GM12878 (cell line): ENCODE data around the gene GKN1. TPM values are rescaled to one million over a fixed set of nuclear protein-coding genes. Genes with fewer than 3 reads are reported as not detected.

Experiments used
- ATAC-seq: fragments of 200-7000 bp; cut with Tn5 transposase; 3 replicates; pipeline ENCODE4 v1.9.1; 2020; ENCODE audit warnings: mild to moderate bottlenecking, moderate library complexity
- BruUV-seq: library from RNA; stranded (reverse); fragments of 400-500 nt; replicated peaks from 2 replicates; lab custom pipeline; 2021; lab: Mats Ljungman, UMichigan
- CTCF ChIA-PET: fragments of 300-600 bp; sonication (Branson Sonifier 250); formaldehyde crosslinking; extraction: SDS; loops from one replicate; lab custom pipeline; 2021; ENCODE audit warnings: inconsistent platforms; lab: Yijun Ruan, JAX
- POLR2A ChIA-PET: fragments of 350-600 bp; formaldehyde crosslinking; extraction: SDS; loops from one replicate; lab custom pipeline; 2021; ENCODE audit warnings: inconsistent platforms; lab: Charles Lee
- RAD21 ChIA-PET: fragments of 300-600 bp; sonication (Branson Sonifier 250); formaldehyde crosslinking; loops from one replicate; lab custom pipeline; 2023; ENCODE audit warnings: antibody characterized with exemption; ENCODE audit not compliant: unreplicated experiment; lab: Charles Lee
- SMC1A ChIA-PET: fragments of 300-600 bp; sonication (Branson Sonifier 250); formaldehyde crosslinking; loops from one replicate; lab custom pipeline; 2023; ENCODE audit not compliant: unreplicated experiment, uncharacterized antibody; lab: Charles Lee
- DNase-seq: peaks from one replicate; pipeline ENCODE4 v3.0.0-alpha.2; 2011; ENCODE audit warnings: low read depth, low spot score
- FAIRE-seq: peaks from 3 replicates; lab custom pipeline; 2011; peaks lifted over from hg19 to GRCh38; lab: Jason Lieb, UNC
- H2AFZ ChIP-seq: 2 replicates; pipeline ENCODE4 v1.6.0; 2011; ENCODE audit warnings: low read depth, low read length, control low read depth; ENCODE audit not compliant: control insufficient read depth
- H3K27ac ChIP-seq: 2 replicates; pipeline ENCODE4 v1.5.1; 2011; ENCODE audit warnings: control low read depth; ENCODE audit not compliant: control insufficient read depth, insufficient read depth
- H3K27me3 ChIP-seq, 2 experiments: replicated peaks in 1 of 2; 2 replicates each; pipeline versions ENCODE4 v1.6.0 to v1.6.1; 2011; ENCODE audit warnings: low read length in 1 of 2; ENCODE audit not compliant: control insufficient read depth in 2 of 2, insufficient read depth in 2 of 2
- H3K36me3 ChIP-seq, 2 experiments: 2 replicates each; pipeline ENCODE4 v1.5.1; 2011; ENCODE audit warnings: low read length in 1 of 2; ENCODE audit not compliant: control insufficient read depth in 2 of 2, insufficient read depth in 2 of 2
- H3K4me1 ChIP-seq: 2 replicates; pipeline ENCODE4 v1.6.1; 2011; ENCODE audit warnings: mild to moderate bottlenecking, low read length, moderate library complexity, mixed read lengths; ENCODE audit not compliant: control insufficient read depth, insufficient read depth
- H3K4me2 ChIP-seq: 2 replicates; pipeline ENCODE4 v1.6.0; 2011; ENCODE audit warnings: control low read depth; ENCODE audit not compliant: control insufficient read depth, insufficient read depth
- H3K4me3 ChIP-seq: fragments of 200-600 bp; sonication (generic); 2 replicates; pipeline ENCODE4 v1.5.1; 2016
- H3K79me2 ChIP-seq: 2 replicates; pipeline ENCODE4 v1.6.0; 2011; ENCODE audit warnings: low read length; ENCODE audit not compliant: control insufficient read depth, insufficient read depth
- H3K9ac ChIP-seq: 2 replicates; pipeline ENCODE4 v1.8.0; 2011; ENCODE audit warnings: low read length, control low read depth, mixed read lengths; ENCODE audit not compliant: control insufficient read depth, insufficient read depth
- H3K9me3 ChIP-seq: replicated peaks from 3 replicates; pipeline ENCODE4 v1.5.1; 2011; ENCODE audit warnings: mild to moderate bottlenecking, low read length; ENCODE audit not compliant: control insufficient read depth, insufficient read depth
- H4K20me1 ChIP-seq: 2 replicates; pipeline ENCODE4 v1.6.0; 2011; ENCODE audit not compliant: control insufficient read depth, insufficient read depth
- SMAD1 ChIP-seq: fragments of 450-650 bp; IDR thresholded peaks from 2 replicates; pipeline ENCODE4 v1.6.1; 2018; ENCODE audit warnings: mild to moderate bottlenecking, low read depth; ENCODE audit not compliant: partially characterized antibody
- TCF12 ChIP-seq: IDR thresholded peaks from 2 replicates; pipeline ENCODE4 v1.6.1; 2011; ENCODE audit warnings: low read depth, mild to moderate bottlenecking, low read length
- WRNIP1 ChIP-seq: IDR thresholded peaks from 2 replicates; pipeline ENCODE4 v1.6.1; 2011; ENCODE audit warnings: low read depth, low read length, improper control_type of control experiment, borderline replicate concordance
- WGBS: methylation state at CpG from one replicate; pipeline ENCODE4 v1.1.6; 2016; ENCODE audit warnings: low lambda C conversion rate; ENCODE audit not compliant: insufficient replicate concordance, insufficient coverage; ENCODE audit errors: missing lambda C conversion rate; 5-methylcytosine and 5-hydroxymethylcytosine counted together
- in situ Hi-C: fragments of 300-500 bp; cut with MboI; formaldehyde crosslinking; loops from 9 replicates; pipeline ENCODE4 v1.14.3; 2018; ENCODE audit warnings: mixed read lengths
- intact Hi-C: fragments of 100-400 bp; cut with micrococcal nuclease; formaldehyde crosslinking; loops from one replicate; pipeline ENCODE4 v1.14.2; 2022; ENCODE audit not compliant: unreplicated experiment
- polyA plus RNA-seq, 11 experiments: library from polyadenylated mRNA; depleted of rRNA in 4 of 11; unstranded in 6 of 11; stranded (reverse) in 5 of 11; fragments of >200 nt; fragmentation: Nextera tagmentation in 4 of 11; fragmentation: Illumina TruSeq in 1 of 11; extraction: Ambion mirVana in 4 of 11; extraction: Trizol in 1 of 11; gene quantifications; 1 replicate in 1 of 11; 2 replicates in 10 of 11; pipeline versions ENCODE4 v1.2.1 to v1.2.3, GENCODE V29; 2011 to 2016; ENCODE audit warnings: inconsistent platforms in 2 of 11, missing spikeins in 2 of 11, low read depth in 1 of 11
- total RNA-seq, 4 experiments: library from RNA; depleted of rRNA in 3 of 4; stranded (reverse); fragments of >200 nt in 3 of 4; fragmentation: Illumina TruSeq in 1 of 4; extraction: Trizol in 1 of 4; gene quantifications; 2 replicates each; pipeline versions ENCODE4 v1.2.1 to v1.2.3, GENCODE V29; 2013 to 2021
- TF ChIP-seq, protein P1 (sequence below): fragments of 450-650 bp; IDR thresholded peaks from 2 replicates; pipeline ENCODE4 v1.6.1; 2017; ENCODE audit warnings: low read depth, mild to moderate bottlenecking, moderate library complexity
- TF ChIP-seq, protein P2 (sequence below): fragments of 450-650 bp; IDR thresholded peaks from 2 replicates; pipeline ENCODE4 v1.6.1; 2016; ENCODE audit warnings: mild to moderate bottlenecking
- TF ChIP-seq, protein P3 (sequence below): fragments of 450-650 bp; IDR thresholded peaks from 2 replicates; pipeline ENCODE4 v1.6.1; 2017; ENCODE audit warnings: borderline replicate concordance
- TF ChIP-seq, protein P4 (sequence below): fragments of 450-650 bp; formaldehyde crosslinking; IDR thresholded peaks from 2 replicates; pipeline ENCODE4 v1.4.0; 2020; ENCODE audit warnings: mild to moderate bottlenecking, moderate library complexity

Gene GKN1
- total and polyA plus RNA-seq, 10 of the 15 experiments (the other 5 are each of a cell fraction or from before 2014, with no cell fraction given) = not detected

DNA sequence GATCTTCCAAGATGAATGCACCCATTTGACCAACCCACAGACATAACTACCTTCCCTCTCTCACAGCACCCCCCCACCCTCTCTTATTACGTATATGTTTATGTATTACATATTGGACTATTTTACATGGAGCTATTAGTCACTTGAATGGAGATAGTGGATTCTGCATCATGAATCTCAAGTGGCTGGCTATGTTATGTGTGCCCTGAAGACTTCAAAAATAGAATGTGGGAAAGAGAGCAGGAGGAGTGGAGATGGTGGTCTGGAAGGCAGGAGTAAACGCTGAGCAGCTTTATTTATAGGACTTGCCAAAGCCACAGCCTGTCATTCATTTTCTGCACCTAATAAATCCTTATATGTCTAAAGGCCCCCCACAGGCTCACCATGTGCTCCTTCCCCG is 43.4 kb downstream of the GKN1 start:
- in situ Hi-C loops = loop anchor here (25.0 kb wide), 1 partner anchor 694 kb away; no protein-coding TSS in a partner anchor
- CTCF ChIA-PET = interaction anchor here (1.0 kb wide), 1 partner anchor 103 kb away, joined by 3 read pairs; no protein-coding TSS in a partner anchor

More for the DNA sequence above, 43.4 kb downstream of the GKN1 start:
- Histone ChIP-seq H3K9ac (no peak overlapping the region), H3K9me3 (no peaks in the 10 kb centered on the region), H3K79me2 (no peaks in the 10 kb centered on the region), H3K36me3 (no peaks in the 10 kb centered on the region), H3K4me1 (no peaks in the 10 kb centered on the region; the same call in 1 of the 2 replicates), H4K20me1 (no peaks in the 10 kb centered on the region), H3K4me3 (no peak overlapping the region), H3K27me3 (peaks cover 5 to 13% of the 10 kb centered on the region in 2 experiments), H3K27ac (no peak overlapping the region), H3K4me2 (no peak overlapping the region), H2AFZ (no peak overlapping the region)
- 42% methylated on average over 3 of the region's 3 CpGs for WGBS
- DNase-seq = no peak
- FAIRE-seq = no peak
- BruUV-seq = no TSS peak
- SMC1A ChIA-PET = interaction anchor here (0.6 to 1.1 kb wide), 2 partner anchors 21 to 559 kb away, joined by 3 to 4 read pairs; no protein-coding TSS in a partner anchor
- POLR2A ChIA-PET = no interaction called here
- no peak for TF ChIP-seq TCF12
- no peak for TF ChIP-seq WRNIP1
- TF ChIP-seq, protein P1, sequence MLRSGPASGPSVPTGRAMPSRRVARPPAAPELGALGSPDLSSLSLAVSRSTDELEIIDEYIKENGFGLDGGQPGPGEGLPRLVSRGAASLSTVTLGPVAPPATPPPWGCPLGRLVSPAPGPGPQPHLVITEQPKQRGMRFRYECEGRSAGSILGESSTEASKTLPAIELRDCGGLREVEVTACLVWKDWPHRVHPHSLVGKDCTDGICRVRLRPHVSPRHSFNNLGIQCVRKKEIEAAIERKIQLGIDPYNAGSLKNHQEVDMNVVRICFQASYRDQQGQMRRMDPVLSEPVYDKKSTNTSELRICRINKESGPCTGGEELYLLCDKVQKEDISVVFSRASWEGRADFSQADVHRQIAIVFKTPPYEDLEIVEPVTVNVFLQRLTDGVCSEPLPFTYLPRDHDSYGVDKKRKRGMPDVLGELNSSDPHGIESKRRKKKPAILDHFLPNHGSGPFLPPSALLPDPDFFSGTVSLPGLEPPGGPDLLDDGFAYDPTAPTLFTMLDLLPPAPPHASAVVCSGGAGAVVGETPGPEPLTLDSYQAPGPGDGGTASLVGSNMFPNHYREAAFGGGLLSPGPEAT = no peak
- TF ChIP-seq SMAD1 = no peak
- TF ChIP-seq, protein P2, sequence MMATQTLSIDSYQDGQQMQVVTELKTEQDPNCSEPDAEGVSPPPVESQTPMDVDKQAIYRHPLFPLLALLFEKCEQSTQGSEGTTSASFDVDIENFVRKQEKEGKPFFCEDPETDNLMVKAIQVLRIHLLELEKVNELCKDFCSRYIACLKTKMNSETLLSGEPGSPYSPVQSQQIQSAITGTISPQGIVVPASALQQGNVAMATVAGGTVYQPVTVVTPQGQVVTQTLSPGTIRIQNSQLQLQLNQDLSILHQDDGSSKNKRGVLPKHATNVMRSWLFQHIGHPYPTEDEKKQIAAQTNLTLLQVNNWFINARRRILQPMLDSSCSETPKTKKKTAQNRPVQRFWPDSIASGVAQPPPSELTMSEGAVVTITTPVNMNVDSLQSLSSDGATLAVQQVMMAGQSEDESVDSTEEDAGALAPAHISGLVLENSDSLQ = no peak
- TF ChIP-seq, protein P3, sequence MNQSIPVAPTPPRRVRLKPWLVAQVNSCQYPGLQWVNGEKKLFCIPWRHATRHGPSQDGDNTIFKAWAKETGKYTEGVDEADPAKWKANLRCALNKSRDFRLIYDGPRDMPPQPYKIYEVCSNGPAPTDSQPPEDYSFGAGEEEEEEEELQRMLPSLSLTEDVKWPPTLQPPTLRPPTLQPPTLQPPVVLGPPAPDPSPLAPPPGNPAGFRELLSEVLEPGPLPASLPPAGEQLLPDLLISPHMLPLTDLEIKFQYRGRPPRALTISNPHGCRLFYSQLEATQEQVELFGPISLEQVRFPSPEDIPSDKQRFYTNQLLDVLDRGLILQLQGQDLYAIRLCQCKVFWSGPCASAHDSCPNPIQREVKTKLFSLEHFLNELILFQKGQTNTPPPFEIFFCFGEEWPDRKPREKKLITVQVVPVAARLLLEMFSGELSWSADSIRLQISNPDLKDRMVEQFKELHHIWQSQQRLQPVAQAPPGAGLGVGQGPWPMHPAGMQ = no peak
- TF ChIP-seq, protein P4, sequence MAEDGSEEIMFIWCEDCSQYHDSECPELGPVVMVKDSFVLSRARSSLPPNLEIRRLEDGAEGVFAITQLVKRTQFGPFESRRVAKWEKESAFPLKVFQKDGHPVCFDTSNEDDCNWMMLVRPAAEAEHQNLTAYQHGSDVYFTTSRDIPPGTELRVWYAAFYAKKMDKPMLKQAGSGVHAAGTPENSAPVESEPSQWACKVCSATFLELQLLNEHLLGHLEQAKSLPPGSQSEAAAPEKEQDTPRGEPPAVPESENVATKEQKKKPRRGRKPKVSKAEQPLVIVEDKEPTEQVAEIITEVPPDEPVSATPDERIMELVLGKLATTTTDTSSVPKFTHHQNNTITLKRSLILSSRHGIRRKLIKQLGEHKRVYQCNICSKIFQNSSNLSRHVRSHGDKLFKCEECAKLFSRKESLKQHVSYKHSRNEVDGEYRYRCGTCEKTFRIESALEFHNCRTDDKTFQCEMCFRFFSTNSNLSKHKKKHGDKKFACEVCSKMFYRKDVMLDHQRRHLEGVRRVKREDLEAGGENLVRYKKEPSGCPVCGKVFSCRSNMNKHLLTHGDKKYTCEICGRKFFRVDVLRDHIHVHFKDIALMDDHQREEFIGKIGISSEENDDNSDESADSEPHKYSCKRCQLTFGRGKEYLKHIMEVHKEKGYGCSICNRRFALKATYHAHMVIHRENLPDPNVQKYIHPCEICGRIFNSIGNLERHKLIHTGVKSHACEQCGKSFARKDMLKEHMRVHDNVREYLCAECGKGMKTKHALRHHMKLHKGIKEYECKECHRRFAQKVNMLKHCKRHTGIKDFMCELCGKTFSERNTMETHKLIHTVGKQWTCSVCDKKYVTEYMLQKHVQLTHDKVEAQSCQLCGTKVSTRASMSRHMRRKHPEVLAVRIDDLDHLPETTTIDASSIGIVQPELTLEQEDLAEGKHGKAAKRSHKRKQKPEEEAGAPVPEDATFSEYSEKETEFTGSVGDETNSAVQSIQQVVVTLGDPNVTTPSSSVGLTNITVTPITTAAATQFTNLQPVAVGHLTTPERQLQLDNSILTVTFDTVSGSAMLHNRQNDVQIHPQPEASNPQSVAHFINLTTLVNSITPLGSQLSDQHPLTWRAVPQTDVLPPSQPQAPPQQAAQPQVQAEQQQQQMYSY (CRISPR knock-in tag) = no peak
- ATAC-seq = no peak
- intact Hi-C loops = no loop called here
- RAD21 ChIA-PET = no interaction called here
